ENCODE data around the gene GPR137. TPM values are rescaled to one million over a fixed set of nuclear protein-coding genes. Genes with fewer than 3 reads are reported as not detected.

Gene GPR137
- total and polyA plus RNA-seq, 9 of the 15 experiments (the other 6 are each of a cell fraction or from before 2014, with no cell fraction given), result 0.32 to 26.7 (median 10.7) TPM

GRCh38 chr11:64269540-64270220 is 16.0 kb upstream of the GPR137 start (continued):
- TF ChIP-seq AFF4 (CRISPR knock-in tag; IDR thresholded peaks at IDR 0.05) (peak; percentile 91; the same call in 1 of the 2 replicates), ZBTB7A (IDR thresholded peaks at IDR 0.05; ENCODE audit: borderline replicate concordance, control insufficient read depth, low read depth, low read length) (peak; percentile 85; the same call in 1 of the 2 replicates), ZFP91 (CRISPR knock-in tag; IDR thresholded peaks at IDR 0.05) (no peak), ARID2 (IDR thresholded peaks at IDR 0.05) (no peak), ZC3H4 (CRISPR knock-in tag; IDR thresholded peaks at IDR 0.05; ENCODE audit: borderline replicate concordance) (no peak; the same call in 1 of the 2 replicates), CREBBP (IDR thresholded peaks at IDR 0.05; ENCODE audit: low read depth, low read length) (no peak), NCOA6 (IDR thresholded peaks at IDR 0.05) (no peak), TBL1XR1 (IDR thresholded peaks at IDR 0.05; ENCODE audit: low read length in 2 of 2) (peak in 1 of 2 experiments; percentile 52; a peak in 1 of 4 replicates), SREBF2 (CRISPR knock-in tag; IDR thresholded peaks at IDR 0.05) (no peak), MAFF (IDR thresholded peaks at IDR 0.05; ENCODE audit: low read length) (0 out of 2 replicates have a peak, but pooled peaks have one; percentile 8), PHF8 (IDR thresholded peaks at IDR 0.05; ENCODE audit: borderline replicate concordance, low read length) (peak; percentile 57; the same call in 1 of the 2 replicates), NR3C1 (CRISPR knock-in tag; IDR thresholded peaks at IDR 0.05) (no peak), RAD21 (CRISPR knock-in tag; conservative IDR thresholded peaks at IDR 0.05 in 1 of 2, IDR thresholded peaks at IDR 0.05 in 1 of 2) (peak; percentile 19 to 21; a peak in 2 of 4 replicates), NCOA4 (IDR thresholded peaks at IDR 0.05; ENCODE audit: partially characterized antibody) (no peak), C11orf30 (IDR thresholded peaks at IDR 0.05; ENCODE audit: low read depth) (peak; percentile 66; the same call in 1 of the 2 replicates), PHF21A (IDR thresholded peaks at IDR 0.05; ENCODE audit: borderline replicate concordance, low read depth) (no peak), NFATC3 (IDR thresholded peaks at IDR 0.05) (no peak), ZNF609 (CRISPR knock-in tag; IDR thresholded peaks at IDR 0.05; ENCODE audit: borderline replicate concordance) (no peak)
